Coronary artery (tissue), 2 donors: Measurements from ENCODE around the gene PHKA1.
"Not testable (repeated sequence)": the region's sequence is repeated elsewhere in the genome, so short reads cannot be mapped to it uniquely, and the experiment has no call there.

Experiments
- DNase-seq: peaks from one replicate; pipeline ENCODE4 v3.0.0-alpha.2; 2017; ENCODE audit warnings: low spot score
- H3K27ac ChIP-seq, 2 donors: fragments of 200-600 bp; sonication (generic); one replicate each; pipeline ENCODE4 v1.5.1; 2016 to 2019
- H3K4me3 ChIP-seq: fragments of 200-600 bp; sonication (generic); 2 replicates; pipeline ENCODE4 v1.5.1; 2016; ENCODE audit warnings: mild to moderate bottlenecking, moderate library complexity
- TF ChIP-seq, protein P1 (sequence below): fragments of 200-600 bp; sonication (generic); IDR thresholded peaks from one replicate; pipeline ENCODE4 v1.5.1; 2019; ENCODE audit warnings: antibody characterized with exemption

PHKA1 gene

DNA sequence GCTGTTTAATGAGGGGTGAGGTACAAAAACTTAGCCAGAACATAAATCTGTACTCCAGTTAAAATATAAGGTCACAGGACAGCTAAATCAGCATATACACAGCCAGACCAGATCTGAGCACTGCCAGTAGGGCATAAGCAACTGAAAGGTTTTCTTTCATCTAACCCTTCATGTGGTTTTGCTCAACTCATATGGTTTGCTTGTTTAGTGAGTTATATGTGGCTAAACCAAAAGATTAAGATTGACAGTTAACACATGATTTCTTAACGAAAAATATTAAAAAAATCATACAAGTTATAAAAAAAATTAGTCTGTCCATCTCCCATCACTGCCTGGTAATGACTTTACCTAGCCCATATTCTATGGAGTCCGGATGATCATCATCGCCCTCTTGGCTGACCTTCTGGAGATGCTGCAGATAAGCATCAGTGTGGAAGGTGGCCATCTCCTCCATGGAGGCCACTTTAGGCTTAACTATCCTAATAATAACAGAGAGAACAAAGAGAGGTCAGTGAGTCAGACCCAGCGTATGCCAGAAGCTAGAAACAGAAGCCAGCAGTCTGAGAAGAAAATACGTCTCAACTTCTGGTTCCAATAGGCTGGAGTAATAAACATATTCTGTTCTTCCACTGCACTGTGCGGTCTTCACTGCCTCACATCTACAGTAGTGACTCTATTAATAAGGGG lies 145.6 kb downstream of the PHKA1 start:
- TF ChIP-seq, protein P1, sequence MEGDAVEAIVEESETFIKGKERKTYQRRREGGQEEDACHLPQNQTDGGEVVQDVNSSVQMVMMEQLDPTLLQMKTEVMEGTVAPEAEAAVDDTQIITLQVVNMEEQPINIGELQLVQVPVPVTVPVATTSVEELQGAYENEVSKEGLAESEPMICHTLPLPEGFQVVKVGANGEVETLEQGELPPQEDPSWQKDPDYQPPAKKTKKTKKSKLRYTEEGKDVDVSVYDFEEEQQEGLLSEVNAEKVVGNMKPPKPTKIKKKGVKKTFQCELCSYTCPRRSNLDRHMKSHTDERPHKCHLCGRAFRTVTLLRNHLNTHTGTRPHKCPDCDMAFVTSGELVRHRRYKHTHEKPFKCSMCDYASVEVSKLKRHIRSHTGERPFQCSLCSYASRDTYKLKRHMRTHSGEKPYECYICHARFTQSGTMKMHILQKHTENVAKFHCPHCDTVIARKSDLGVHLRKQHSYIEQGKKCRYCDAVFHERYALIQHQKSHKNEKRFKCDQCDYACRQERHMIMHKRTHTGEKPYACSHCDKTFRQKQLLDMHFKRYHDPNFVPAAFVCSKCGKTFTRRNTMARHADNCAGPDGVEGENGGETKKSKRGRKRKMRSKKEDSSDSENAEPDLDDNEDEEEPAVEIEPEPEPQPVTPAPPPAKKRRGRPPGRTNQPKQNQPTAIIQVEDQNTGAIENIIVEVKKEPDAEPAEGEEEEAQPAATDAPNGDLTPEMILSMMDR: no peak

DNA sequence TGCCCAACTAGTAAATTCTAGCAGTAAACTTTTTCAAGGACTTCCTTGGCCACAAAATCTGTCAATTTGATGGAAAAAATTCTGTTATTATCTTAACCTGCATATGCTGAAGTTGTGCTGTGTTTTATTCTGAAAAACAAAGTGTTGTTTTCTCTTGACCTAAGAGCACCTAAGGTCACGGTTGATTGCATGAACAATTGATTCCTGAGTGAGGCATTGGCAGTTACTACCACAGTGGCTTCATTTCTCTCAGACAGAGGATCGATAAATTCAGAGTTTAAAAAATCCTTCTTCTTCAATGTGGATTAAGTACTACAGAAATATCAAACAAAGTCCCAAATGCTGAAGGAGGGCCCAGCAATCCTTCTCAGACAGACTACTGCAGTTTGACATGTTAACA lies 147.7 kb downstream of the PHKA1 start:
- TF ChIP-seq, protein P1: no peak
- no peak overlapping the region for H3K27ac ChIP-seq
- no peak for DNase-seq
- no peak overlapping the region for H3K4me3 ChIP-seq

More for the DNA sequence above, 145.6 kb downstream of the PHKA1 start:
- Histone ChIP-seq H3K4me3 (no peak overlapping the region), H3K27ac (no peak overlapping the region)
- no peak for DNase-seq

DNA sequence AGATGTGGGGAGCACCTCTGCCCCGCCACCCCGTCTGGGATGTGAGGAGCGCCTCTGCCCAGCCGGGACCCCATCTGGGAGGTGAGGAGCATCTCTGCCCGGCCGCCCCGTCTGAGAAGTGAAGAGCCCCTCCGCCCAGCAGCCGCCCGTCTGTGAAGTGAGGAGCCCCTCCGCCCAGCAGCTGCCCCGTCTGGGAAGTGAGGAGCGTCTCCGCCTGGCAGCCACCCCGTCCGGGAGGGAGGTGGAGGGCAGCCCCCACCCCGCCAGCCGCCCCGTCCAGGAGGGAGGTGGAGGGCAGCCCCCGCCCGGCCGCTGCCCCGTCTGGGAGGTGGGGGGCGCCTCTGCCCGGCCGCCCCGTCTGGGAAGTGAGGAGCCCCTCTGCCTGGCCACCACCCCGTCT lies 154.5 kb downstream of the PHKA1 start:
- not testable (repeated sequence) for H3K4me3 ChIP-seq, DNase-seq, H3K27ac ChIP-seq

DNA sequence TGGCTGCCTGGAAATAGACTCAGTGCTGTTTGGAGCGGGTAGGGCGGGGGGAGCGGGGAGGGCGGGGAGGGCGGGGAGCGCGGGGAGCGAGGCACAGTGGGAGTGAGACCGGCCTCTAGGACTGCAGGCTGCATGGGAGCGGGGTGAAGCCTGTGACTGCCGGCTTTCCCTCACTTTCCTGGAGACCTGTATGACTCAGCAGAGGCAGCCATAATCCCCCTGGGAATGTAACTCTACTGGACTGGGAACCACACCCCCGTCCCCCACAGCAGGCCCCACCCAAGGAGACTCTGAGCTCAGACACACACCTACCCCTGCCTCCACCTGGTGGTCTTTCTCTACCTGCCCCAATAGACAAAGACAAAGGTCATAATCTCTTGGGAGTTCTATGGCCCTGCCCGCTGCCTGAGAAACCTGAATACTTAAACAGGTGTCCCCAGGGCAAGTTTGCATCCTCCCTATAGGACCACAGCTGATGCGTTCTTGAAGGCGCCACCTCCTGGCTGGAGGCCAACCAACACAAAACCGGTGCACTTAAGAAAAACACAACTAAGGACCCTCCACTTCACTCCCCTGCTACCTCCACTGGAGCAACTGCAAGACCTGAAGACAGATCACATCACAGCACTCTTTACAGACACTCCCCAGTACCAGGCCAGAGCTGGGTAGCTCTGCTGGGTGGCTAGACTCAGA lies 159.5 kb downstream of the PHKA1 start:
- TF ChIP-seq, protein P1: no peak
- Histone ChIP-seq H3K27ac (no peak overlapping the region), H3K4me3 (no peak overlapping the region)
- no peak for DNase-seq

DNA sequence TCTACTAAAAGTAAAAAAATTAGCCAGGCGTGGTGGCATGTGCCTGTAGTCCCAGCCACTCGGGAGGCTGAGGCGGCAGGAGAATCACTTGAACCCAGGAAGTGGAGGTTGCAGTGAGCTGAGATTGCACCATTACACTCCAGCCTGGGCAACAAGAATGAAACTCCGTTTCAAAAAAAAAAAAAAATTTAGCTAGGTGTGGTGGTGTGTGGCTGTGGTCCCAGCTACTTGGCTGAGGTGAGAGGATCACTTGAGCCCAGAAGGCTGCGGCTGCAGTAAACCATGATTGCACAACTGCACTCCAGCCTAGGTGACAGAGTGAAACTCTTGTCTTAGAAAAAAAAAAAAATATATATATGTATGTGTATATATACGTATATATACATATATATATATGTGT lies 161.7 kb downstream of the PHKA1 start:
- DNase-seq, H3K27ac ChIP-seq, H3K4me3 ChIP-seq: not testable (repeated sequence)

DNA sequence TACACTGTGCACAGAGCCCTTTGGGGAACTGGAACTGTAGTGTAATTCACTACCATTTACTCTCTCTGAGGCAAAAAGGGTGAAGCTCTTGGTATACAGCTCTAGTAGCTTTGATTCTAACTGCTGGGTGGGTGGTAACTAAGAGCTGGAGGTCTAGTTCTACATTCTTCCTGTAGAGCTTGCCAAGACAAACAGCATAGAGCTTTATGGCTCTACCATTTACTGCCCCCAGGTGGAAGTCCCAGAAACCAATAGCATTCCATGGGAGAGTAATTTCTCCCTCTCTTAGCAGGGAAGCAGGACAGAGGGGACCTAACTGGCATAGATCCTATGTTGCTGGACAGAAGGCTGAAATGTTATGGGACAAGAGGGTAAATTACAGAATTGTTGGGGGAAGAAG lies 168.1 kb downstream of the PHKA1 start:
- Histone ChIP-seq H3K27ac (no peak overlapping the region), H3K4me3 (no peak overlapping the region)
- no peak for DNase-seq
- TF ChIP-seq, protein P1: no peak

DNA sequence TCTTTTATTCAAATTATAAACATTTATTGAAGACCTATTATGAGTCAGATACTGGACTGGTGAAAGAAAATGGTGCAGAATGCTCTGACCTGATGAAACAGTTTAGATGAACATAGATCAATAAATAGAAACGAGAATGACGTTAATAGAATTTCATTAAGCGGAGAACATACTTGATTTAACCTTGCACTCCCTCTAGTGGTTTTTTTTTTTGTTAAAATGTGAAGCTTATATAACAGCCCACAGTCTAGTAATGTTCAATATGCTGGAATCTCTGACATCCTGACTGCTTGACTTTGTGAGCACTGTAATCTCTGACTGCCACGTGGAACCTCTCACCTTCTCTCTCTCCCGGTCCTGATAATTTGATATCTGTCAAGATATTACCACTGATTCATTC lies 173.8 kb downstream of the PHKA1 start:
- Histone ChIP-seq H3K4me3 (no peak overlapping the region), H3K27ac (no peak overlapping the region)
- no peak for DNase-seq
- TF ChIP-seq, protein P1: peak; percentile 26

DNA sequence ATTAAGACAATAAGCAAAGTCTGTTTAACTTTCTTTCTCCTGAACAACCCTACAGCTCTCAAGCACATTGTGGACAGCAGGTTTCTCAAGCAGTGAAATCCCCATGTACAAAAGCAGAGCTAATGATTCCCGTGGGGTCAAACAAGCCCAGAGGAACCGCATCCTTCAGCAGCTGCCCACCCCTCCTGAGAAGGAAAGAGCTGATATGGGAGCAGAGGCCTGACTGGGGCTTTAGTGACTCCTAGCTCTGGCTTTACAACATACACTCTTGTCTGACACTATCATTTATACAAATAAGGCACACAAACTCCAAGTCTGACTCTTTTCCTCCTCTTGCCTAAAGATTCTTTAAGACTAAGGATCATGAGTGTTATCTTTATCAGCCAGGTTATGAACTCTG lies 174.3 kb downstream of the PHKA1 start:
- TF ChIP-seq, protein P1: no peak
- H3K4me3 ChIP-seq: no peak overlapping the region
- DNase-seq: no peak
- no peak overlapping the region for H3K27ac ChIP-seq
